Femur (tissue), 1 donor: ENCODE measurements around the gene ARHGDIA.

Source experiments
- DNase-seq: peaks from one replicate; pipeline ENCODE4 v3.0.0-alpha.2; 2017

ARHGDIA gene

DNA sequence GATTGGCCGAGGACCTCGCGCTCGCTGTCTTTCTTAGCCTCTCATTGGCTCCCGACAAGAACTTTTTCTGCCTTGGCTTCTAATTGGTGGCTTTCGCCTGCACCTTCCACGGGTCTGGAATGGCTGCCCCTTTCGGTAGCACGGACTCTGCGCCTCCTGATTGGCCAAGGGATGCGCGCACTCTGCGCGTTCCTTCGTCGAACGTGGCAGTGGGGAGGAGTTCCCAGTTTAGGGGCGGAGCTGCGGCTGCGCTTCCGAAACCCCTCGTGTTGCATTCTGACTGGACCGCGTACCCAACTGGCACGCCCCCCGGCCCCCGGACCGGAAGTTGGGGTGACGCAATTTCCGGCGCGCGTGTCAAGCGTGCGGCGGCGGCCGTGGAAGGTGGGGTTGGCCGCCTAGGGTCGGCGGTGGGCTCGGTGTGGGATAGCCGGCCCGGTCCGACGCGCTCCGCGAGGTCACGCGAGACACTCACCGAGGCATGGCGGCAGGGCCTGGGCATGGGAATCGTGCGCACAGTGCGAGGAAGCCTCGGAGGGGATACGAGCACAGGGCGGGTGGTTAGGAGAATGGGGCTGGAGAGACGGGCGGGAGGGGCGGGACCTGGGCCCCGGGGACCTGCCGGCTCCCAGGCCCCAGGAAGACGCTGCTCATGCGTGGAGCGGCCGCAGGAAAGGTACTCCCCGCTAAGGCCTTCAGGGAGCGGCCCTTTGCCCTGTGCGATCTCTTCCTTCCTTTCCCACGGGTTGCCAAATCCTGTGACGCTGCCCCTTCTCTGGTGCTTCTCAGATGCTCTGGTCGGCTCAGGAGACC is 10.2 kb downstream of the ARHGDIA start:
- DNase-seq, result peak; percentile 100

DNA sequence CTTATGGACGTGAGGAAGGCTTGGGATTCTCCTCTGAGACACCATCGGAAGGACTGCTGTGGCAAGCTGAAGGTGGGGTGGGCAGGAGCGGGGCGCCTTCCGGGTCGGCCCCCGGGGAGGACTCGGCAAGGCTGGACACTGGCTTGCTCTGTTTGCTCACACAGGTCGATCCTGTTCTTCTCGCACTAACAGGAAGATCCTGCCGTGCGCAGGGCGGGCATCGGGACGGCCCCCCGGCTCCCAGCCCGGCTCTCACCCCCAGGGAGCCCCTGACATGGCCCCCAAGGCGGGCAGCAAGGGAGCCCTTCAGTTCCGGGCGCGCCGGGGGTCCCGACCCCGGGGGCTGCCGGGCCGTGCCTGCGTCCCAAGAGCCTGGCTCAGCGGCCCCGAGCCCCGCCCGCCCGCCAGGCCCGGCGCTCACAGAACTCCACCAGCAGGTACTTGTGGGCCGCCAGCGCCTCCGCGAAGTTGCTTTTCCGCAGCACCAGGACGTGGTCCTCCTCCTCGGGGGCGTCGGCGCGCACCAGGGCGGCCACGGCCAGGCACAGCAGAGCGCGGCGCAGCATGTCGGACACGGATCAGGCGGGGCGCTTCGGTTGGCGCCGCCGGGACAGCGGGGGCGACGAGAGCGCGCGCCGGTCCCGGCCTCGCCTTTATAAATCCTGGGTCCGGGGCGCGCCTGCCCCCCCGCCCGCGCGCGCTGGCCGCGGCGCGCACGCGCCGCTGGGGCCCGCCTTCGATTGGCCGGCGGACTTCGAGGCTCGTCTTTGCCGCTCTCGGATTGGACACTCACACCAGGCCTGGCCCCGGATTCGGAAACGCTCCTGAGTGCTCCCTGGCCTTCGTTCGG is 11.0 kb downstream of the ARHGDIA start, which contains the start of gene P4HB:
P4HB (minus strand) TSS at position 630 of the 850 bp plus-strand sequence; CDS start at position 566, 64 bp downstream.
- no peak for DNase-seq

DNA sequence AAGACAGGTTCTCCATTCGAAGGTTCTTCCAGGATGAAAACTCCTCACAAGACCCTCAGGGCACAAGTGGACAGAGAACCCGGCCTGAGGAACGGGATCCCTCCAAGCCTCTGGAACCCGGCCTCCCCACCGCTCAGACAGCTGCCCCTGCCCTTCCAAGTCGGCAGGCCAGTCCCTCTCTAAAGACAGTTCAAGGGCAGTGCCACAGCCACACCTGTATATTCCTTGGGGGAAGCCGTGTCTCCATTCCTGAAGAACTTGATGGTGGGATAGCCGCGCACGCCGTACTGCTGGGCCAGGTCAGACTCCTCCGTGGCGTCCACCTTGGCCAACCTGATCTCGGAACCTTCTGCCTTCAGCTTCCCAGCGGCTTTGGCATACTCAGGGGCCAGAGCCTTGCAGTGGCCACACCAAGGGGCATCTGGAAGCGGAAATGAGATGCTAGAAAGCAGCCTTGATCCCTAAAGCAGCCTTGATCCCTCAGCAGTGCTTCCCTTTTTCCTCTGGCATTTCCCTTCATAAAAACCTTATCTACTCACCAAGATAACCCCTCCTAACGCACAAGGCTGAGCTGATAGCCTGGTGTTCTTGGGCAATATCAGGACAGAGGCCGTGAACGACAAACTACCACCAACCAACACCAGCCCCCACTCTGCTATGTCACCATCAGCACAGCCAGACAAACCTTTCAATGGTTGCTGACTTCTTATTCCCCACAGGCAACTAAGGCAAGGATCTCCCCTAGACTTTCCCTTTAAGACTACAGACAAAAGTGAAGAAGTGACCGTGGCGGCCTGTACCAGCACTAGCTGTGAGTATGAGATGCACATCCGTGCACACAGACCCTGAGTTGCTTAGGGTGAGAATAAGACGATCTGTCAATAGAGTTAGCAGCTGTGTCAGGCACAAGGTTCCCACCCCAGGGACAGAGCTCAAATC is 11.9 kb downstream of the ARHGDIA start:
- DNase-seq, result no peak

DNA sequence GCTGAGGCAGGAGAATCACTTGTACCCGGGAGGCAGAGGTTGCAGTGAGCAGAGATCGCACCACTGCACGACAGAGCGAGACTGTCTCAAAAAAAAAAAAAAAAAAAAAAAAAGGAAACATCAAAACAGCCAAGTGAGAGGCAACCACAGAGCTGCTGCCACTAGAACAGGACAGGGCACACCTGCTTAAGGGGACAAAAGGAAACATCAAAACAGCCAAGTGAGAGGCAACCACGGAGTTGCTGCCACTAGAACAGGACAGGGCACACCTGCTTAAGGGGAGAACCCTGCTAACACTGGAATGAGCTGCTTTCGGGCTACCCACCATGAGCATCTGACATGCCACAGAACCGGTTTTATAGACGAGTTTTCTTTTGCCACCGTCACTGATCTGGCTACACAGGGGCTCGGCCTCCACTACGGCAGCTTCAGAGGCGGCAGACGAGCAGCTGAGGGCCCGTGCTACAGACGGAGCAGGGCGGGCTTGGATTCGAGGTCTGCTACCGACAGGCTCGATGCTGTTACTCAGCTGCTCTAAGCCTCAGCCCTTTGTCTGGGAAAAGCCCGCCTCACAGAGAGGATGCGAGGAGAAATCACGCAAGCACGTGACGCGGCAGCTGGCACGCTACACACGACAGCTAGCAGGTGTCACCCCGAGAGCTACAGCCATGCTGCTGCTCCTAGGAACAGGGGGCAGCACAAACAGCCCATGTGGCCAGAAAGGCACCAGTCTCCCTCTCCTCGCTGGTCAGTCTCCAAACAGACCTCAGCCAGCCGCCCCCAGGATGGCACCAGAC is 12.8 kb downstream of the ARHGDIA start:
- no peak for DNase-seq

DNA sequence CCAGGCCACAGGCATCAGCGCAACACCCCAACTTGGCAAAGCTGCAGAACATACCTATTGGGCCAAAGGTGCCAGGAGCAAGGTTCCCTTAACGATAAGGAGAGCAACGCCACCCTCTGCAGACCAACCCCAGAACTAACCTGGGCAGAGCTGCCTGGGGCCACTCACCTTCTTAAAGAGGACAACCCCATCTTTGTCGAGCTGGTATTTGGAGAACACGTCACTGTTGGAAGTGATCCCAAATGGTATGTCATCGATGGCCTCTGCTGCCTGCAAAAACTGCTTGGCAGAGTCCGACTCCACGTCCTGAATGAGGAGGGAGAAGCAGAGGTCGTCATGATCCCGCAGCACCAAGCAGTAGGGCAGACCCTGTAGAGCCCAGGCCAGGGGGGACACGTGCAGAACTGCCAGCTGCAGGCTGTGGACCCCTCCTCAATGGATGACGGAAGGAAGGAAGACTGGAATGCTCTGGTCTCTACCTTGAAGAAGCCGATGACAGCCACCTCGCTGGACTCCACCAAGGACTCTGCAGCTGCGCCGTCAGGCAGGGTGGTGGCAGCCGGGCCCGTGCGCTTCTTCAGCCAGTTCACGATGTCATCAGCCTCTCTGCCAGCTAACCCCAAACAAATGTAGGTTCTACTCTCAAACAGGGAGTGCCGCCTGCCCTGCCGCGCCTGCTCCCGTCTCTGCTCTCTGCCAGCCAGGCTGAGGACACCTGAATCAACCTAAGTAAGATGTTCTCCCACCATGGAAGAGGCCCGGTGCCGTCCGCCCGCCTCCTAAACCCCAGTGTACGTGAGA is 16.0 kb downstream of the ARHGDIA start:
- no peak for DNase-seq

DNA sequence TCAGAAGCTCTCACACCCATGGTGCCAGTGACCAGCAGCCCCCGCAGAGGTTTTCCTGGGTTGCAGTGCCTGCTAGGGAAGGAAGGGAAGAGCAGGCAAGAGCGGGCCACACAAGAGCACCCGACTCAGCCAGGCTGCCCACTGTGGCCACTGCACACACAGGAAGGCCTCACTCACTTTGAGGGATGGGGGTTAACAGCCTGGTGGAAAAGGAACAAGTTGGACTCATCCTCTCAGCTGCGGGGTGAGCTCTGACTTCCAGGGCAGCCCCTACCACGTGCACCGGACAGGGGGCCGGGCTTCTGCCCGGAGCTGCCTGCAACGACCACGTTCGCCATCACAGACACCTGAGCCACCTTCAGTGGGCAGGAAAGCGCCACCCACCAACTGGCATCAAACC is 18.9 kb downstream of the ARHGDIA start:
- DNase-seq, result no peak

DNA sequence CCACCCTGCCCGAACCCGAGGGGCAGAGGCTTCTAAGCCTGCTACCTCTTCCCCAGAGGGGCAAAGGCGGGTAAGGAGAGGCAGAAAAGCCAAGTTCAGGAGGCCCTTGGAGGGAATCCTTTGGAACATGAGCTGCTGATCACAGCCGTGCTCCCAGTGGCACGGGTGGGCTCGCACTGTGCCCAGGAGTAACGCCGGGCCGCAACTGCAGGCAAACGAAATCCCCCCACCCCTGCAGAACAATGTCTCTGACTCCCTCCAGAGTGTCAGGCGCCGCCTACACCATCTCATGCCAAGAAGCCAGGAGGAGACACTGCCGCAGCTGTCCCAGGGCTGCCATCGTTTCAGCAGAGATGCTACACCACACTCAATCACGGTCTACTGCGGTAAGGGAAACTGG is 19.7 kb downstream of the ARHGDIA start:
- DNase-seq, result no peak

DNA sequence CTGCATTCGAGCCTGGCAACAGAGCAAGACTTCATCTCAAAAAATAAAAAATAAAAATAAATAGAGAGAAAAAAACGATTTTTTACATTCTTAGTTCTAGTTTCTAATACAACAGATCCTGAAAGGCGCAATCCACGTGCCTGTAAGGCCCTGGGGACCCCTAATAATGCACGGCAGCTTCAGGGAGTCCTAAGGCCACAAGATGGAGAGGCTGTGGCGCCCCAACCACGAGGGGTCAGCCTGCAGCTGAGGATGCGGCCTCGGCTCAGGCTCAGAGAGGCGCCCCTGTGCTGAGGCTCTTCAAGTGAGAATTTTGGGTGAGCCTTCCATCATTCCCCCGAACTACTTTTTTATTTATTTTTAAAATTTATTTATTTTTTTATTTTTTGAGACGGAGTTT is 21.7 kb downstream of the ARHGDIA start:
- no peak for DNase-seq

DNA sequence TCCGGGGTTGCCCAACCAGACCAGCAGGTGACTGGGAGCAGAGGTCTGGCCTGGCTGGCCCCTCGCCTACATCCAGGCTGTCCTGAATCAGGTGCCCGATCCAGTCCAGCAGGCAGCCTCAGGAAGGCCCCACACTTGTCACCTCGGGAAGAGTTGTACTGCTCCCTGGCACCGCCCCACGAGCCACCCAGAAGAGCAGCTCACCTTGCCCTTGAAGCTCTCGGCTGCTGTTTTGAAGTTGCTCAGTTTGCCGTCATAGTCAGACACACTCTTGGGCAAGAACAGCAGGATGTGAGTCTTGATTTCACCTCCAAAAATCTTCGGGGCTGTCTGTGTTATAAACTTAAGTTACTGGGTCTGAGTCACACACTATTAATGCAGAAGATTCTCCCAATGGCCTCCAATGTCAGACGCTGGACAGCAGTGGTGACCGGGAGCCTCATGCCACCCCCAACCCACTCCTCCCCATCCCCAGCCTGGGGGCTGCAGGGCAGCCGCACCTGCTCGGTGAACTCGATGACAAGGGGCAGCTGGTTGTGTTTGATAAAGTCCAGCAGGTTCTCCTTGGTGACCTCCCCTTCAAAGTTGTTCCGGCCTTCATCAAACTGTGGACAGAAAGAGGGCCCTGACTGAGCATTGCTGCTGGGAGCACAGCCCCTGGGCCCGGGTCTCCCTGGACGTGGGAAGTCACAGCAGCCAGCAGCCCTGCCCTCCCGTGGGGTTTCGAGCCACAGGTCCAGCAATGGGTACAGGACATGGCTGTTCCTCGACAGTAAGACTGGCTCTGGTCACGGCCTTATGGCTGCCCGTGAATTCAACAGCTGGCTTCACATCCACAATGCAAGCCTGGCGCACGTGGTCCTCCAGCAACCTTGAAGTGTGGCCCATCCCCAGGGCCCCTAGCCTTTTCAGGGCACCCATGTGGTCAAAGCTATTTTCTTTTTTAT is 24.1 kb downstream of the ARHGDIA start:
- no peak for DNase-seq

DNA sequence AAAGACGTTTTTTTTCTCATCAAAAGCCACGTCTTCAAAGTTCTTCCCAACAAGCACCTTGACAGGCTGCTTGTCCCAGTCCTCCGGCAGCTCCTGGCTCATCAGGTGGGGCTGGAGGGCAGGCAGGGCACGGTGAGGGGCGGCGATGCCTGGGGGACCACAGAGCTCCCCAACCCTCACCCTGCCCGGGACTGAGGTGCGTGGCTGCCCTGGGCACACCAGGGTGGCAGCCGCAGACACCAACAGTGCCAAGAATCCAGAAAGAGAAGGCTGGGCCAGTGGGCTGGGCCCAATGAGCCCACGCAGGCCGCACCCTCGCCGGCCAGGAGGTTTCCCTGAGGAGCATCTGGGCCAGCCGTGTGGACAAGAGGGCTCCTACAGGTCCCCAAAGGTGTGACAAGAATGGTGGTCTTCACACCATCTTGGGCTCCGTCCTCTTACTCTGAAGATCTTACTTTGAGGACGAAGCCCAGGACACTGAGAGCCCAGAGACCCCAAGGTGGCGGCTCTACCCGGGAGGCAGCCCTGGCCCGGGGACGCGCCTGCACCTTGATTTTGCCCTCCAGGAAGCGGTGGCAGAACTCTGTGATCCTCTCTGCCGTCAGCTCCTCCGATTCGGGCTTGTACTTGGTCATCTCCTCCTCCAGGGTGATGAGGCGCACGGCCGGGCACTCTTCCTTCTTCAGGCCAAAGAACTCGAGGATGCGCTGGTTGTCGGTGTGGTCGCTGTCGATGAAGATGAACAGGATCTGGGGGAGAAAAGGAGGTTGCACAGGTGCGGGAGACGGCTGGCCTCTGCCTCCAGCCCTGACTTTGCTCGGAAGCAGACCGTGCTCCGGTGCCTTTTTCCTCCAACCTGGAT is 25.0 kb downstream of the ARHGDIA start:
- DNase-seq, result no peak

DNA sequence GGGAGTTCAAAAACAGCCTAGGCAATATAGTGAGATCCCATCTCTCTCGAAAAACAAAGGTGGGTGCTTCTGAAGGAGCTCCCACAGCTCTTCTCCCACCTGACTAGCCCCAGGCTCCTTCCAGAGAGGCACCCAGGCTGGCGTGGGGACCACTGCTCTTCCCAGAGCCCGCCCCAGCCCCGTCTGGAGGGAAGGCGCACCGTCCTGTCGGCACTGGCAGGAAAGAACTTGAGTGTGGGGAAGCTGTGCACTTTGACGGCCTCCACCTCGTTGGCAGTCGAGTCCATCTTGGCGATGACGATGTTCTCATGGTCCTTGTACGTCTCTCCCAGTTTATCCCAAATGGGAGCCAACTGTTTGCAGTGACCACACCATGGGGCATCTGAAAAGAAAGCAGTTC is 25.8 kb downstream of the ARHGDIA start:
- DNase-seq, result no peak

DNA sequence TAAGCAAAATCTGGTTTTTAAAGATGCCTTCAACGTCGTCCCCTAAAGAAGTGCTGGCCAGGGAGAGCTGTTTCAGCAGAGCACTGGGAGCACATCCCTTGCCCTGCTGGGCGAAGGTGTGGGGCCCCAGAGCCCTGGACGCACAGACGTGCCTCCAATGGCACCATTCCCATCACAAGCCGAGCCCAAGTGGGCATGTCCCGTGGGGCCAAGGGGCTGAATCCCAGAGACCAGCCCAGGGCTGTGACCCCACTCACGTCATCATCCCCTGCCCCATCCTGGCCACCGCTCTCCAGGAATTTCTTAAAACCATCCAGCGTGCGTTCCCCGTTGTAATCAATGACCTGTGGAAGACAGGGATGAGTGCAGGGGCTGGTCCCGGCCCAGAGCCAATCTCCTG is 26.2 kb downstream of the ARHGDIA start:
- DNase-seq, result no peak

DNA sequence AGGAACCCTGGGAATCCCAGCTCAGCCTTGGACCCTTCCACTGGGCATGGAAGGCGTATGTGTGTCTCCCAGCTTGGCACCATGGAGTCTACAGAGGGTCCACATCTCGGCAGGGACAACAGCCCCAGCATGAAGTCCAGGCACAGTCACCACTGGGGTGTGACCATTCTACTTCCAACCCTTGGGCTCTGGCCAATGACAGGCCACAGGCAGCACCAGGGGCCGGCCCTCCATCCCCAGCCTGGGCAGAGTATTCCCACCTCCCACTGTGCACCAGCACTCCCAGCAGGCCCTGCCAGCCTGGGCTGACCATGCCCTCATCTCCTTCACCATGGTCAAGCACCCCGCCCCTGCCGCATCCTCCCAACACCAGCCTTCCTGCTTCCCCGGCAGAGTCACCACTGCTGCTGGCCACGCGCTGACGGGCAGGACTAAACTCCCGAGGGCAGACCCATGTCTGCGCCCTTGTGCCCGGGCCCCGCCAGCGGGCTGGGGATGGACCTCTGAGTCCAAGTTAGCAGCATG is 26.7 kb downstream of the ARHGDIA start:
- DNase-seq, result no peak

DNA sequence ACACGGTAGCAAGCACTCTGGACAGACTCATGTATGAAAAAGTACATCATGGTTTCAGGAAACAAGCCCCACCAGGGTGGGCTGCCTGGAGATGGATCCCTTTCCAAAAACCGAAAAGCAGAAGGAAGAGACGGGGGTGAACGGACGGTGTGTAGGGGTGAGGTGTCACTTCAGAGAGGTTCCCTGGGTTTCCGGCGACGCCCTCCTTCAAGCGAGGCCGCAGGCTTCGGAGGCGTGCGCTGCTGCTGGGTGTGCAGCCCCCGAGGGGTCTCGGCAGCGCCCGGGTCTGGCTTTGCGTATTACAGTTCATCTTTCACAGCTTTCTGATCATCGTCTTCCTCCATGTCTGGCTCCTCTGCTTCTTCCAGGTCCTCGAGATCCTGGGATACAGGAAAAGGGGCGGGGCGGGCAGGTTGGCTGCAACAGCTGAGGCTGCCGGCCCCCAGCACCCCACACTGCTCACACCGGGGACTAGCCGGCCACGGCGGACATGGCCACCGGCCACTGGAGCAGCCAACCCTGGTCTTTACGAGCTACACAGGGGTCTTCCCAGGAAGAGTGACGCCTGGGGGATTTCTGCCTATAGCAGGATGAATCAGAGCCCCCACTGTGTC is 27.3 kb downstream of the ARHGDIA start:
- DNase-seq, result no peak

DNA sequence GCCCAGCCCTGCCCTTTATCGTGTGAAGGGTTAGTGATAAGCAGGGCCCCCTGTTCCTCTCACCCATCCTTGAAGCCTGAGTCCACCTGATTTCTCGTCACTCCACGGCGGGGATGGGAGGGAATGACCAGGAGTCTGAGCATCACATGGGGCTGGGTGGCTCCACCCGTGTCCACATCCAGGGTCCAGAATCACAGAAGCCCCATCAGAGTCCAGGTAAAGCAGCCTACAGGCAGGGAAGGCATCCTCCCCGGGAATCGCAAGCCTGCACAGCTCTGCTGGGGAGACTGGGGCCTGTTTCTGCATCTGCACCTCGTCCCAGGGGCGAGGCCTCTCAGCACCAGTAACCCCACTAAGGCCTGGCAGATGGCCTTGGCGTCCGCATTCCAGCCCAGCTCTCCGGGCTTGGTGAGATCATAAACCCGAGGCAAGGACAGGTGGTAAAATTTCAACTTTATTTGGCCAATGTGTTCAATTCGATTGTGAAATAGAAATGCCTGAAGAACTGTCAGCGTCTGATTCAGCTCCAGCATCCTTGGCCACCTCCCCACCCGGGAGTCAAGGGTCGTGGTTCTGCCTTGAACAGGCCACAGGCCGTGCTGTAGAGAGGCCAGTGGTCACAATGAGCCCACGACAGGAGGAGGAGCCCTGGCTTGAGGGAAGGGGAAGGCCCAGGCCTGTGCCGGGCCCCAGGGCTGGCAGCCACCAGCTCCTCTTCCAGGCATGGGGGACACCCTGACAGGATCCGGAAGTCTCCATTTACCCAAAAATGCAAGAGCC is 28.2 kb downstream of the ARHGDIA start:
- DNase-seq, result no peak

DNA sequence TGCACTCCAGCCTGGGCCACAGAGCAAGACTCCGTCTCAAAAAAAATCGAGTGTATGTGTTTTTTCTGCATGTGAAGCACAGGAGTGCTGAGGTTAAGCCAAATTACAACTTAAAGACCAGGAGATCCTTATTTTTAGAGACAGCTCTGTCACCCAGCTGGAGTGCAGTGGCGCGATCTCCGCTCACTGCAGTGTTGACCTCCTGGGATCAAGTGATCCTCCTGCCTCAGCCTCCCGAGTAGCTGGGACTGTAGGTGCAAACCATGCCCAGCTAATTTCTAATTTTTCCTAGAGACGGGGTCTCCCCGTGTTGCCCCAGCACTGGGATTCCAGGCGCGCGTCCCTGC is 28.8 kb downstream of the ARHGDIA start:
- DNase-seq, result no peak

DNA sequence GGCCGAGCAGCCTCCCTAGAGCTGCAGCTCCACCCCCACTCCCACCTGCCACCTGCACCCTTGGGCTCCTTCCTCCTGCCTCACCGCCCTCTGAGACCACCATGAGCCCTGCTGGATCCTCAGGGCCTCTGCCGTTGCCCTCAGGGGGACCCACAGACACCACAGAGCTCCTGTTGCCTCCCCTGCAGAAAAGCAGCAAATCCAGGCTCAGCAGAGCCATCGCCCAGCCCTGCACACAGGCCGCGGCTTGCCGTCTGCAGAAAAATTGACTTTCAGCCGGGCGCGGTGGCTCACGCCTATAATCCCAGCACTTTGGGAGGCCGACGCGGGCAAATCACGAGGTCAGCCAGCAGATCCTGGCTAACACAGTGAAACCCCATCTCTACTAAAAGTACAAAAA is 29.3 kb downstream of the ARHGDIA start:
- DNase-seq, result no peak
